SK-N-SH (cell line): ENCODE results near the gene MTA3. TPM values are rescaled to one million over a fixed set of nuclear protein-coding genes. Genes with fewer than 3 reads are reported as not detected.

Experiments
- CTCF ChIA-PET: fragments of 300-600, 350-600 bp; formaldehyde crosslinking; extraction: SDS; loops from one replicate; lab custom pipeline; 2021; lab: Yijun Ruan, JAX
- POLR2A ChIA-PET: fragments of 350-600 bp; sonication (Branson Sonifier 250); formaldehyde crosslinking; extraction: SDS; loops from one replicate; lab custom pipeline; 2020; ENCODE audit warnings: antibody characterized with exemption, inconsistent platforms; lab: Yijun Ruan, JAX
- DNase-seq: peaks from one replicate; pipeline ENCODE4 v3.0.0; 2012
- H2AFZ ChIP-seq: fragments of 200-600 bp; sonication (generic); 2 replicates; pipeline ENCODE4 v1.8.1; 2016; ENCODE audit warnings: antibody characterized with exemption, mild to moderate bottlenecking, low read depth
- H3F3A ChIP-seq: fragments of 200-600 bp; sonication (generic); replicated peaks from 2 replicates; pipeline ENCODE3; 2016; ENCODE audit warnings: antibody characterized with exemption, mild to moderate bottlenecking; ENCODE audit not compliant: insufficient read depth
- H3K27ac ChIP-seq, 2 experiments: fragments of 200-500 bp in 1 of 2; fragments of 200-600 bp in 1 of 2; sonication (Bioruptor generic) in 1 of 2; sonication (generic), shearing (Covaris generic) in 1 of 2; 2 replicates each; pipeline versions ENCODE4 v1.5.1 to v1.6.1; 2014 to 2016; ENCODE audit warnings: low read depth in 2 of 2, inconsistent platforms in 1 of 2, low read length in 1 of 2, mild to moderate bottlenecking in 1 of 2, mixed read lengths in 1 of 2
- H3K27me3 ChIP-seq: fragments of 200-600 bp; sonication (generic), shearing (Covaris generic); 2 replicates; pipeline ENCODE4 v1.6.1; 2016; ENCODE audit warnings: mixed run types; ENCODE audit not compliant: insufficient read depth
- H3K36me3 ChIP-seq, 2 experiments: fragments of 200-500 bp in 1 of 2; fragments of 200-600 bp in 1 of 2; sonication (Bioruptor generic) in 1 of 2; sonication (generic) in 1 of 2; replicated peaks in 1 of 2; 2 replicates each; pipeline versions ENCODE3 to v1.5.1; 2014 to 2016; ENCODE audit warnings: low read length in 1 of 2, mild to moderate bottlenecking in 1 of 2; ENCODE audit not compliant: insufficient read depth in 2 of 2, control insufficient read depth in 1 of 2
- H3K4me1 ChIP-seq, 2 experiments: fragments of 200-500 bp in 1 of 2; fragments of 200-600 bp in 1 of 2; sonication (Bioruptor generic) in 1 of 2; sonication (generic), shearing (Covaris generic) in 1 of 2; 2 replicates each; pipeline versions ENCODE4 v1.5.1 to v1.6.1; 2014 to 2016; ENCODE audit warnings: low read depth in 1 of 2, low read length in 1 of 2, mixed run types in 1 of 2; ENCODE audit not compliant: insufficient read depth in 2 of 2, control insufficient read depth in 1 of 2
- H3K4me2 ChIP-seq: fragments of 200-600 bp; sonication (generic), shearing (Covaris generic); 2 replicates; pipeline ENCODE4 v1.6.1; 2017; ENCODE audit warnings: mixed run types
- H3K4me3 ChIP-seq, 2 experiments: fragments of 200-500 bp in 1 of 2; fragments of 200-600 bp in 1 of 2; sonication (Bioruptor generic) in 1 of 2; sonication (generic), shearing (Covaris generic) in 1 of 2; 2 replicates each; pipeline versions ENCODE4 v1.5.1 to v1.8.1; 2014 to 2016; ENCODE audit warnings: low read depth in 2 of 2, inconsistent platforms in 1 of 2, low read length in 1 of 2, mild to moderate bottlenecking in 1 of 2, mixed read lengths in 1 of 2, moderate library complexity in 1 of 2
- H3K79me2 ChIP-seq: fragments of 200-600 bp; sonication (generic); 2 replicates; pipeline ENCODE4 v1.8.1; 2017; ENCODE audit warnings: mild to moderate bottlenecking; ENCODE audit not compliant: insufficient read depth
- H3K9ac ChIP-seq: fragments of 200-600 bp; sonication (generic); 2 replicates; pipeline ENCODE4 v1.6.1; 2017; ENCODE audit warnings: mixed run types
- H3K9me2 ChIP-seq: fragments of 200-600 bp; sonication (generic); 2 replicates; pipeline ENCODE4 v1.6.1; 2017; ENCODE audit warnings: mixed run types
- H3K9me3 ChIP-seq: fragments of 200-600 bp; sonication (generic); 2 replicates; pipeline ENCODE4 v1.6.1; 2017; ENCODE audit warnings: mixed run types, mild to moderate bottlenecking, moderate library complexity
- H4K20me1 ChIP-seq: fragments of 200-600 bp; sonication (generic); 2 replicates; pipeline ENCODE4 v1.6.1; 2017; ENCODE audit warnings: mild to moderate bottlenecking, mixed run types; ENCODE audit not compliant: insufficient read depth
- CHD2 ChIP-seq: fragments of 150-350 bp; IDR thresholded peaks from 2 replicates; pipeline ENCODE4 v1.6.1; 2018; ENCODE audit warnings: low read length; ENCODE audit not compliant: partially characterized antibody
- ELF1 ChIP-seq: IDR thresholded peaks from 2 replicates; pipeline ENCODE4 v1.4.0; 2012
- FOSL2 ChIP-seq: IDR thresholded peaks from 2 replicates; pipeline ENCODE4 v1.4.0; 2012; ENCODE audit warnings: low read depth, mild to moderate bottlenecking, moderate library complexity, borderline replicate concordance
- FOXJ3 ChIP-seq: sonication (generic); formaldehyde crosslinking; IDR thresholded peaks from 2 replicates; pipeline ENCODE4 v1.5.1; 2020; ENCODE audit warnings: mild to moderate bottlenecking, missing genetic modification reagents
- FOXM1 ChIP-seq: IDR thresholded peaks from 2 replicates; pipeline ENCODE4 v1.4.0; 2012; ENCODE audit warnings: low read depth, mild to moderate bottlenecking
- JUND ChIP-seq: IDR thresholded peaks from 2 replicates; pipeline ENCODE4 v1.4.0; 2012
- MXI1 ChIP-seq: IDR thresholded peaks from 2 replicates; pipeline ENCODE4 v1.6.1; 2012; ENCODE audit warnings: mild to moderate bottlenecking, low read depth, low read length, improper control_type of control experiment
- NFIC ChIP-seq: IDR thresholded peaks from 2 replicates; pipeline ENCODE4 v1.4.0; 2012; ENCODE audit warnings: borderline replicate concordance
- NRF1 ChIP-seq: IDR thresholded peaks from 2 replicates; pipeline ENCODE4 v1.6.1; 2012; ENCODE audit warnings: low read depth, mild to moderate bottlenecking, low read length
- POLR2AphosphoS5 ChIP-seq: IDR thresholded peaks from 2 replicates; pipeline ENCODE4 v1.6.1; 2012; ENCODE audit warnings: low read depth, low read length
- RAD21 ChIP-seq: IDR thresholded peaks from 2 replicates; pipeline ENCODE4 v1.6.1; 2012; ENCODE audit warnings: mild to moderate bottlenecking, low read length
- RCOR1 ChIP-seq: fragments of 150-350 bp; IDR thresholded peaks from 2 replicates; pipeline ENCODE4 v1.6.1; 2017; ENCODE audit warnings: antibody characterized with exemption, low read length
- SIN3A ChIP-seq: IDR thresholded peaks from 2 replicates; pipeline ENCODE4 v1.6.1; 2012; ENCODE audit warnings: low read depth, mild to moderate bottlenecking, low read length, moderate library complexity, borderline replicate concordance
- SMC3 ChIP-seq: IDR thresholded peaks from 2 replicates; pipeline ENCODE4 v1.6.1; 2012; ENCODE audit warnings: low read depth, low read length, improper control_type of control experiment
- TAF1 ChIP-seq: IDR thresholded peaks from 2 replicates; pipeline ENCODE4 v1.6.1; 2012; ENCODE audit warnings: low read depth, mild to moderate bottlenecking, low read length, moderate library complexity, borderline replicate concordance
- TEAD4 ChIP-seq: IDR thresholded peaks from 2 replicates; pipeline ENCODE4 v1.4.0; 2012; ENCODE audit warnings: mild to moderate bottlenecking, borderline replicate concordance; ENCODE audit not compliant: insufficient read depth
- YY1 ChIP-seq: IDR thresholded peaks from 2 replicates; pipeline ENCODE4 v1.4.0; 2012; ENCODE audit warnings: low read depth, mild to moderate bottlenecking
- WGBS: methylation state at CpG from one replicate; pipeline ENCODE4 v1.1.6; 2017; ENCODE audit warnings: low lambda C conversion rate; 5-methylcytosine and 5-hydroxymethylcytosine counted together
- polyA plus RNA-seq, 3 experiments: library from polyadenylated mRNA; depleted of rRNA; stranded (reverse); fragments of >200 nt; gene quantifications; 2 replicates each; pipeline ENCODE4 v1.2.3, GENCODE V29; 2012
- TF ChIP-seq, protein P1 (sequence below): IDR thresholded peaks from 2 replicates; pipeline ENCODE4; 2012
- TF ChIP-seq, protein P2 (sequence below): IDR thresholded peaks from 2 replicates; pipeline ENCODE4 v1.4.0; 2012; ENCODE audit warnings: low read depth, borderline replicate concordance

The MTA3 gene
- polyA plus RNA-seq, 1 of the 3 experiments (the other 2 are of a cell fraction): 30.8 TPM

DNA sequence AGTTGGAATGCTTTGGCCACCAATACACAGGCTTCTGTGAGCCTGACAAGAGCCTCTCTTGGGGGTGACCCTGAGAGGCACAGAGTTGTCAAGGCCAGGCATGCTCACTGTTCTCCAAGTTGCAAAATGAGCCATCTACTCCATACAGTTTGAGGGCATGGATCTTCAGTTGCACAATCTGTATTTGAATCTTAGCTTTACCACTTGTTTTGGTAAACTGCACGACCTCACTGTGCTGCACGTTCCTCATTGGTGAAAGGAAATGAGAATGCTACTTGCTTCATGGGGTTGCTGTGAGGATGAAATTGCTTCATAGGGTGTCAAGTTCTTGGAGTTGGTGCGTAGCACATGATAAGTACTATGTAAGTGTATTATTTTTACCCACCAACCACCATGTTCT, 235.9 kb downstream of the MTA3 start:
- no peaks in the 10 kb centered on the region for H3K9me3 ChIP-seq
- H3K9me2 ChIP-seq: no peaks in the 10 kb centered on the region
- H3K4me3 ChIP-seq: no peak overlapping the region
- H2AFZ ChIP-seq: no peak overlapping the region
- TF ChIP-seq YY1: no peak
- TF ChIP-seq CHD2: no peak
- TF ChIP-seq MXI1: no peak
- TF ChIP-seq POLR2AphosphoS5: no peak
- TF ChIP-seq RAD21: no peak
- TF ChIP-seq, protein P1, sequence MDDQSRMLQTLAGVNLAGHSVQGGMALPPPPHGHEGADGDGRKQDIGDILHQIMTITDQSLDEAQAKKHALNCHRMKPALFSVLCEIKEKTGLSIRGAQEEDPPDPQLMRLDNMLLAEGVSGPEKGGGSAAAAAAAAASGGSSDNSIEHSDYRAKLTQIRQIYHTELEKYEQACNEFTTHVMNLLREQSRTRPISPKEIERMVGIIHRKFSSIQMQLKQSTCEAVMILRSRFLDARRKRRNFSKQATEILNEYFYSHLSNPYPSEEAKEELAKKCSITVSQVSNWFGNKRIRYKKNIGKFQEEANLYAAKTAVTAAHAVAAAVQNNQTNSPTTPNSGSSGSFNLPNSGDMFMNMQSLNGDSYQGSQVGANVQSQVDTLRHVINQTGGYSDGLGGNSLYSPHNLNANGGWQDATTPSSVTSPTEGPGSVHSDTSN: no peak
- TF ChIP-seq ELF1: no peak
- TF ChIP-seq JUND: no peak
- TF ChIP-seq, protein P2, sequence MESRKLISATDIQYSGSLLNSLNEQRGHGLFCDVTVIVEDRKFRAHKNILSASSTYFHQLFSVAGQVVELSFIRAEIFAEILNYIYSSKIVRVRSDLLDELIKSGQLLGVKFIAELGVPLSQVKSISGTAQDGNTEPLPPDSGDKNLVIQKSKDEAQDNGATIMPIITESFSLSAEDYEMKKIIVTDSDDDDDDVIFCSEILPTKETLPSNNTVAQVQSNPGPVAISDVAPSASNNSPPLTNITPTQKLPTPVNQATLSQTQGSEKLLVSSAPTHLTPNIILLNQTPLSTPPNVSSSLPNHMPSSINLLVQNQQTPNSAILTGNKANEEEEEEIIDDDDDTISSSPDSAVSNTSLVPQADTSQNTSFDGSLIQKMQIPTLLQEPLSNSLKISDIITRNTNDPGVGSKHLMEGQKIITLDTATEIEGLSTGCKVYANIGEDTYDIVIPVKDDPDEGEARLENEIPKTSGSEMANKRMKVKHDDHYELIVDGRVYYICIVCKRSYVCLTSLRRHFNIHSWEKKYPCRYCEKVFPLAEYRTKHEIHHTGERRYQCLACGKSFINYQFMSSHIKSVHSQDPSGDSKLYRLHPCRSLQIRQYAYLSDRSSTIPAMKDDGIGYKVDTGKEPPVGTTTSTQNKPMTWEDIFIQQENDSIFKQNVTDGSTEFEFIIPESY: no peak
- TF ChIP-seq SMC3: no peak
- TF ChIP-seq NFIC: no peak
- no peak for TF ChIP-seq FOSL2
- no peak for TF ChIP-seq FOXJ3
- TF ChIP-seq NRF1: no peak
- no peak for TF ChIP-seq RCOR1
- no peak for TF ChIP-seq SIN3A
- TF ChIP-seq FOXM1: no peak
- no peak for TF ChIP-seq TAF1
- TF ChIP-seq TEAD4: no peak
- H3K79me2 ChIP-seq: no peaks in the 10 kb centered on the region
- POLR2A ChIA-PET: no interaction called here
- no peak overlapping the region for H3K9ac ChIP-seq
- no peaks in the 10 kb centered on the region for H4K20me1 ChIP-seq
- no peak for DNase-seq
- WGBS: 62% methylated on average over 3 of the region's 3 CpGs
- CTCF ChIA-PET: interaction anchor here (1.6 kb wide), 1 partner anchor 24 kb away, joined by 3 read pairs; no protein-coding TSS in a partner anchor
- H3K27me3 ChIP-seq: no peaks in the 10 kb centered on the region
- H3K4me2 ChIP-seq: no peak overlapping the region
- H3K4me1 ChIP-seq: peaks cover 0 to 8% of the 10 kb centered on the region in 2 experiments; a peak in 1 of 4 replicates
- H3K36me3 ChIP-seq: no peaks in the 10 kb centered on the region
- H3F3A ChIP-seq: peaks cover 3% of the 10 kb centered on the region
- H3K27ac ChIP-seq: no peak overlapping the region
